NOMO-1 treated with dmso at 0.1 percent for 144 hours (cell line): ENCODE measurements around the gene SRRD.
"Not testable (repeated sequence)": the region's sequence is repeated elsewhere in the genome, so short reads cannot be mapped to it uniquely, and the experiment has no call there.

Experiments
- DNase-seq: peaks from one replicate; lab custom pipeline; 2025; ENCODE audit not compliant: unreplicated experiment; lab: John Stamatoyannopoulos, UW

SRRD gene

DNA sequence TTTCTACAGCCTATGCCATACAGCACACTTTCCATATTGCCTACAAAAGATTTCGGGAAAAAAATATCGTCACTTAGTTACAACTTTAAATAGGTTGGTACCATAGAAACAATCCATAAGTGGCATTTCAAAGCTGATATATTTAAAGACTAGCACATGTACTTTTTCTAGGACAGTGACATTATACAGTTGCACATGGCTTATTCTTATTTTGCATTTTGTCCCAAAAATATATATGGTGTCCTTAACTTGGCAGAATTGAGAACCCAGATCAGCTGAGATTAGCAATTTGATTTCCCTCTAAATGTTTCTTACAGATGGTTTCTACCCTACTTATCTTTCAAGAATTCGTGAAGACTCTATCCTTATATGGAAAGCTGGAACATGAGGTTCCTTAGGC lies 32.3 kb downstream of the SRRD start:
- no peak for DNase-seq

DNA sequence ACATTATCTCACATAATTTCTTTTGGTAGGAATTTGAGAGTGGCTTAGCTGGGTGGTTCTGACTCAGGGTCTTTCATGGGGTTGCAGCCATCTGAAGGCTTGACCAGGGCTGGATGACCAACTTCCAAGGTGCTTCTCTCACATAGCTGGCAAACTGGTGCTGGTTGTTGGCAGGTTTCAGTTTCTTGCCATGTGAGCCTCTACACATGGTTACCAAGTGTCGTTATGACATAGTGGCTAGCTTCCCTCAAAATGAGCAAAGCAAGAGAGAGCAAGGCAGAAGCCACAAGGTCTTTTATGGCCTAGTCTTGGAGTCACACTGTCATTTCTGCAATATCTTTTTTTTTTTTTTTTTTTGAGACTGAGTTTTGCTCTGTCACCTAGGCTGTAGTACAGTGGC lies 32.8 kb downstream of the SRRD start:
- no peak for DNase-seq

DNA sequence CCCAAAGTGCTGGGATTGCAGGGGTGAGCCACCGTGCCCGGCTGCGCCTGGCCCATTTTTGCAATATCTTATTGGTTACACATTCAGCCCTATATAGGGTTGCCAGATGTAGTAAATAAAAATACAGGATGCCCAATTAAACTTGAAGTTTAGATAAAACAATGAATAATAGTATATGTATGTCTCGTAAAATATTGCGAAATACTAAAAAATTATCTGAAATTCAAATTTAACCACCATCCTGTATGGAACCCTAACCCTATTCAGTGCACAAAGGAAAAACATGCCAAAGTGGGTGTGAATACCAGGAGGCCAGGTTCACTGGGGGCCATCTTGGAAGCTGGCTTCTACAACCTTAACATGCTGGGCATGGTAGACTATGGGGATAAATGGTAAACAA lies 33.8 kb downstream of the SRRD start:
- no peak for DNase-seq

DNA sequence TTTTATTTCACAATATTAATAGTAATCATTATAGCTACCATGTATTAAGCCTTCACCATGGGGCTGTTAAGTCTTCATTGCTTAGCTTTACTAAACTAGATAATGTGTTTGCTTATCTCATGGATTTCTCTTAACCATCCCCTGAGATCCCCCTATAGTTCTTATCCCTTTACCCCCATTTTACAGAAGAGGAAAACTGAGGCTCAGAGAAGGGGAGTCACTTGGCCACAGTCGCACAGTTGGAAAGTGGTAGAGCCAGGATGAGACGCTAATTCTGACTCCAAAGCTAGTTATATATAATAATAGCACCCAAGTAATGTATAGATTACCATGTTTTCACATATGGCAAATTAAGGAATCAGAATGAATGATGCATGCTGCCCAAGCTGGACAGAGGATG lies 38.3 kb downstream of the SRRD start:
- no peak for DNase-seq

DNA sequence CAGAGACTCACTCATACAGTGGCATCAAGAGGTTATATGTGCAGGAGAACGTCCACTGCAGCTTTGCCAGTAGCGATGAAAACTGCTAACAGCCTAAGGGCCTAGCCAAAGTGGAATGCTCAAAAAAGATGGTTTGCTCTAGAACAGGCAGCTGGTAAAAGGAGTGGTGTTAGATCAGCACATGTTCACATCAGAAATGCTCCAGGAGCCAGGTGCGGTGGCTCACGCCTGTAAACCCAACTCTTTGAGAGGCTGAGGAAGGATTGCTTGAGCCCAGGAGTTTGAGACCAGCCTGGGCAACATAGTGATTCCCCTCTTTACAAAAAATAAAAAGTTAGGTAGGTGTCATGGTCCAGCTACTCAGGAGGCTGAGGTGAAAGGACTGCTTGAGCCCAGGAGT lies 38.9 kb downstream of the SRRD start:
- DNase-seq = no peak

DNA sequence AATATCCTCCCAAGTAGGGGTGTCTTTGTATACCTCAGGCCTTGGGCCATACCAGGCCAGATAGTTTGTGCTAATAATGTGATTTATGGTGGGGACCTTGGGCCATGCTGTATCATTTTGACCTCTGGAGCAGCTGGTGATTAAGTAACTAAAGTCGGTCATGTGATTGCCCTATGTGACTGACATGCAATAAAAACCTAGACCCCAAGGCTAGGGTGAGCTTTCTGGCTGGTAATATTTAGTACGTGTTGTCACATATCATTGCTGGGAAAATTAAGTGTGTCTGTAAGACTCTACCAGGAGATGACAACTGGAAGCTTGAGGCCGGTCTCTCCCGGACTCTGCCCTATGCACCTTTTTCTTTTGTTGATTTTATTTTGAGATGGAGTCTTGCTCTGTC lies 41.2 kb downstream of the SRRD start:
- no peak for DNase-seq

DNA sequence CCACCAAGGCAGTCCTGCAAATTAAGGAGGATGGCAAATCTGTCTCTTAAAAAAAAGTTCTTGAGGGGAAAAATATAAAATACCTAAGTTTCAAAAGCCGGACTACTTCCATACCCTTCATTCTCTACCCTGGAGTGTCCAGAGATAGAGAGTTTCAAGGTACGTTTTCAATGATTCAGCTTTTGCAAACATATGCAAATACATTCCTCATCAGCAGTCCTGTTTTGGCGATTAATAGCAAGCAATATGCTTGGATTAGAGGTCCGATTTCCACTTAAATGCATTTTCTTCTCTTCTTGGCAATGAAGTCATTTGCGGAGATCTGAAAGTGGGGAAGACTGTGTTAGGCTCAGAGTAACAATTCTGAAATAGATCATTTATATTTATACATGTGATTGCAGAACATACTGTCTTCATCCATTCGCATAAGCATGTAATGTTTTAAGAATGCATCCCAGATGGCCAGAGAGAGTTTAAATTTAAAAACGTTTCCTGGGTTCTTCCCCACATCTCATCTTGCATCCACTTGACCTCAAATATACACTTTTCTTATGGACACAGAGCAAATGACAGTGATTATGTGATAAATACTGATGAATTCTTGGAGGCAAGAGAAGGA lies 42.4 kb downstream of the SRRD start:
- DNase-seq = no peak

DNA sequence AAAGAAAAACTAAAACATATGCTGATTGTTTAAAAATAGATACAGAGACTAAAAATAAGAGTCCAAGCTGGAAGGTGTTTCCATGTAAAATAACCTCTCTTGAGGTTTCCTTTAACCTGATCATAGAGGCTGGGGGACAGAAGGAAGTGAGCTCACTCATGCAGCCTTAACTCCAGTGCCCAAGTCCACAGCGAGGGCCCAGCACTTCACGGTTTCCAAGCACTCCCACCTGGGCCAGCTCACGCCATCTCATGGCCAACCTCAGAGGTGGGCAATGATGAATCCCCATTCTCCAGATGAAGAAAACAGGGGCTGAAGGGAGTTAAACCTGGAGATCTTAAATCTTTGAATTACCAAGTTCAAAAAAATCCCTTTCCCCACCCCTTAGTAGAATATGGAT lies 43.5 kb downstream of the SRRD start:
- DNase-seq = no peak

DNA sequence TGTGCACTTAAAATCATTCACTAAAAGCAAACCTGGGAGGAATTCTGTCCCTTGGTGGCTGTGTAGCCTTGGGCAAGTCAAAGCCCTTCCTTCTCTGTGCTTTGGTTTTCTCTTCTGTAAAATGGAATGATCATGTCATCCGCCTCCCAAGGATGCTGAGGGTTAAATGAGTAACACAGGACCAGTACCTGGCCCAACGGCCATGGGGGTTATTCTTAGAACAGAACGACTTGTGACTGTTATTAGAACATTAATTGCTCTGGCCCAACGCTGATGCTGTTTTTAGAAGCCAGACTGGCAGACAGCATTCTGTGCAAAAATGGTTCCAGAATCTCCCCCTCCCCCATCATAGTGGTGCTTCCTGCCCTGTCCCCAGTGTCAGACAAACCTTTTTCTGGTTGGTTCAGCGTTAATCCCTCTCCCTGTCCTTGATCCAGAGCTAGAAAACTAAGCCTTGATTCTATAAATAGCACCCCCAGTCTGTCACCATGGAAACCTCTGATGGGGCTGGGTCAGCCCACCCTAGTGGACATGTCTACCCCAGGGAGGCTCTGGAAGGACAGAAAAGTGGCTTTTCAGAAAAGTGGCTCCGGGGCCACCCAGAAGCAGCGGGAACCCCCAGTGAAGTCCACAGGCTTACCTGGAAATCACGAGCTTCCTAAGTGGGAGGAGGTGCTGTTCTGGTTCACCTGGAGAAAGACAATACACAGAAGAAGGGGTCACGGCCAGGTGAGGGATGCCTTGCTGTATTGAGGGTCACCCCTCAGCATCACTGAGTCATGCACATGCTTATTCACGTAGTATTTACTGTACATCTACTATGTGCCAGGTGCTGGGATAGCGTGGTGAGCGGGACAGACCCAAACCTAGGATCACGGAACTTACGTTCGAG lies 44.1 kb downstream of the SRRD start:
- no peak for DNase-seq

DNA sequence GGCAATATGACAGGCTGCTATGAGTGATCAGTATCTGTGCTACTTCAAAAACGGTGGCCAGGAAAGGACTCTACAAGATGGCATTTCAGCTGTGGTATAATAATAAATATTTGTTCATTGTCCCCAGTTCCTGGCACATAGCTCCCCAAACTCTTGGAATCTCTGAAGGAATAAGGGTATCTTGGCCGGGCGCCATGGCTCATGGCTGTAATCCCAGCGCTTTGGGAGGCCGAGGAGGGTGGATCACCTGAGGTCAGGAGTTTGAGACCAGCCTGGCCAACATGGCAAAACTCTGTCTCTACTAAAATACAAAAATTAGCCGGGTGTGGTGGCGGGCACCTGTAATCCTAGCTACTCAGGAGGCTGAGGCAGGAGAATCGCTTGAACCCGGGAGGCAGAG lies 44.8 kb downstream of the SRRD start:
- DNase-seq = not testable (repeated sequence)

DNA sequence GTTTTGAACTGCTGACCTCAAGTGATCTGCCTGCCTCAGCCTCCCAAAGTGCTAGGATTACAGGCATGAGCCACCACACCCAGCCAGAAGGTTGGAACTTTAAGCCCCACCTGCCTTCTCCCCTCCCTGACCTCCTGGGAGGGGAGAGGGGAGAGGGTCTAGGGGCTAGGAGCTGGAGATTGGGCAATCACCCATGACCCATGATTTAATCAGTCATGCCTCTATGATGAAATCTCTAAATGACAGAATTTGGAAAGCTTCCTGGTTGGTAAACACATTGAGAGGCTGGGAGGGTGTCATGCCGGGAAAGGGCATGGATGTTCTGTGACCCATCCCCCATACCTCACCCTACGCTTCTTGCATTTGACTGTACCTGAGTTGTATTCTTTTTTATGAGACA lies 45.7 kb downstream of the SRRD start:
- no peak for DNase-seq

DNA sequence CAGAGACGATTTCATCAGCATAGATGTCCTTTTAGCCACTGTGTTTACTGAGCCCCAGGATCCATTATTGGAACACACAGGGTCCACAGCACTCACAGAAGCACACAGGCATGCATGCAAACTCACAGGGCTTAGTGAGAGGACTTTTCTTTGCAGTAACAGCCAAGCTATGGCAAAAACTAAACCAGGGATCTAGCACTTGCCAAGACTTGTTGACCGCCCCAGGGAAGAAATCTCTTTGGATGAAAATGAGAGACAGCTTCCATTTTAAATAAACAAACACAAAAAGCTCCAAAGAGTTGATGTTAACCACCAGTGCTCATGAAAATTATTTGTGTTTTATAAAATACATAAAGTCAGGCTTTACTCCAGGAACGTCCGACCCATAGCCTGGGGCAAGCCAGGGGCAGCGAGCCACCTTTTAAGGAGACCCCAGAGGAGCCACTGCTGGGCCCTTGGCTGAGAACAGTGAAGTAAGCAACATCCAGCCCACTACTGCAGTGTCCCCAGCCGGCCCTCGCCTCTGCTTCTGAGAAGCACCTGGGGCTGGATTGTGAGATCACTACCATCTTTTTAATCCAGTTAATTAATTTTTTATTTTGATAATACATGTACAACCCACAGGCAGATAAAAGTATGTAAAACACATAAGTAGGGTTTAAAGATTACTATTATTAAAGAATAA lies 50.6 kb downstream of the SRRD start:
- no peak for DNase-seq

DNA sequence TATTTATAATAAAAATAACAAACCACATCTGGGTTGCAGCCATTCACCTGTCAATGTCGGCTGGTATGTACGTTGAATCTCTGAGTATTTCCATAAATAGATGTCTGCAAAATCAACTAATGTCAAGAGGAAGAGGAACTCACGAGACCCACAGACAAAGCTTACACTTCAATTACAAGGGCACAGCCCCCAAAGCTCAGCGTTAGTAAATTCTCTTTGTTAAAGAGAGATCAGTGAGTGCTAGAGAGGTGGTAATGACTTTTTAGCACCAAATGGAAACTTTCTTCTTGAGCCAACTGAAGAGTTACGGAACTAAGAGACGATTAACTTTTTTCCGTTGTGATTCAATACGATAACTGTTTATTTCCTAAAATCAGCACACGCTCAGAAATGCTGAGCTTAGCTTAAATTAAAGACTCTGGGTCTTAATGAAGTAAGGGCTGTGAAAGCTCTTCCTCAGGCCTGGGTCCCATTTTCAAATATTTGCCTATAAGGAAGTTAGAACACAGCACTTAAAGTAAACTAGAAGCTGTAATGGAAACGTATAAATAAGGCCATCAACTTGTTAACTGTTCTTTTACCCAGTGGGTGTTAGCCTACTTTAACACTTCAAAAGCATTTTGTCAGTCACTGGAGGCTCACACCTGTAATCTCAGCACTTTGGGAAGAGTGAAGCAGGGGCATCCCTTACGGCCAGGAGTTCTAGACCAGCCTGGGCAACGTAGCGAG lies 51.4 kb downstream of the SRRD start:
- DNase-seq = no peak

DNA sequence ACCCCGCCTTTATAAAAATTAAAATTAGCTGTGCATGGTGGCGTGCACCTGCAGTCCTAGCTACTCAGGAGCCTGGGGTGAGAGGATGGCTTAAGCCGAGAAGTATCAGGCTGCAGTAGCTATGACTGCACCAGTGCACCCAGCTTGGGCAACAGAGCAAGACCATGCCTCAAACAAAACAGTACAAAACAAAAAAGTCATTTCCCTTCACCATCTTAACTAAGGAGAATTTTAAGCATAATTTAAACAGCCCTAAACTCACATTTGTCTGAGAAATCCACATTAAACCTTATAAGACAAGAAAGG lies 51.9 kb downstream of the SRRD start:
- no peak for DNase-seq

DNA sequence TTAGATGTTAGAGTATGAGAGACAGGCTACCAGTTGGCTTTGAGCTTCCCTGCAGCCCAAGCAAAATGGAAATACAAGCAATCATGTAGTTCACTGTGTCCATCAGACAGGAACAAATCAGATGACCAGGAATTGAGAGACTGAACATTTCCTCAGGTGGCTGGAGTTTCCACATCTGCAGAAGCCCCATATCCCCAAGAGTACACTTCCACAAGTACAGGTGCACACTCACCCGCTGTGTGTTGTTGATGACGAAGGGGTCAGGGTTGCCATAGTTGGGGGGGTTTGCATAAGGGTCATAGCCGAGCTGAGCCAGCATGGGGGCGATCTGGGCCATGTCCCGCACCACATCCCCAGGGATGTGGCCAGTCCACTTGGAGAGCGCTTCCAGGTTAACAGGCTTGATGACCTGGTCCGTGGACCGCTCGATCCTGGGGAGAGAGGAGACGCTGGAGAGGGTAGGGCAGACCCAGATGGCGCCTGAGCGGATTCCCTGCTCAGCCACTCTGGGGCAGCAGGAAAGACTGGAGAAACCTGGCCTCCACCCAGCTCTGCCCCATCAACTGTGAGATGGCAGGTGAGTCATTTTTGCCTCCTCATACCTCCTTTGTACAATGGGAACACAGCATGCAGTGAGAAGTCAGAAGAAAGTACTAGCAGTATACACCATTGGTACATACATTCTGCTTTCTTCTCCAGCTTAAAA lies 52.5 kb downstream of the SRRD start:
- DNase-seq = no peak

DNA sequence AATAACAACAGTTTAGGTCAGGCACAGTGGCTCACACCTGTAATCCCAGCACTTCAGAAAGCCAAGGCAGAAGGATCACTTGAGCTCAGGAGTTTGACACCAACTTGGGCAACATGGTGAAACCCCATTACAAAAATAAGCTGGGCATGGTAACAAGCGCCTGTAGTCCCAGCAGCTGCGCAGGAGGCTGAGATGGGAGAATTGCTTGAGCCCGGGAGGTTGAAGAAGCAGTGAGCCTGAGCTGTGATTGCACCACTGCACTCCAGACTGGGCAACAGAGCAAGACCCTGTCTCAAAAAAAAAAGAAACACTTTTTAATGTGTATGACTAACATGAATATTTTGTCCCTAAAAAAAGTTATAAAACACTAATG lies 53.1 kb downstream of the SRRD start:
- no peak for DNase-seq

DNA sequence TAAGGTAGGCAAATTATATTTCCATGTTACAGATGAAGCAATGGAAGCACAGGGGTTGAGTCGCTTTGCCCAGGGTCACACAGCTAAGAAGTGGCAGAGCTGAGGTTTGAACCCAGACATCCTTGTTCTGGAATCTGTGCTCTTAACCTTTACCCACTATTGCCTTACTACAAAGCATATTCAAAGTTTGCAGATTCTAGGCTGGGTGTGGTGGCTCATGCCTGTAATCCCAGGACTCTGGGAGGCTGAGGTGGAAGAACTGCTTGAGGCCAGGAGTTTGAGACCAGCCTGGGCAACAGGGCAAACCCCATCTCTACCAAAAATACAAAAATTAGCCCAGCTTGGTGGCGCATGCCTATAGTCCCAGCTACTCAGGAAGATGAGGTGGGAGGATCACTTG lies 56.4 kb downstream of the SRRD start:
- DNase-seq = no peak

DNA sequence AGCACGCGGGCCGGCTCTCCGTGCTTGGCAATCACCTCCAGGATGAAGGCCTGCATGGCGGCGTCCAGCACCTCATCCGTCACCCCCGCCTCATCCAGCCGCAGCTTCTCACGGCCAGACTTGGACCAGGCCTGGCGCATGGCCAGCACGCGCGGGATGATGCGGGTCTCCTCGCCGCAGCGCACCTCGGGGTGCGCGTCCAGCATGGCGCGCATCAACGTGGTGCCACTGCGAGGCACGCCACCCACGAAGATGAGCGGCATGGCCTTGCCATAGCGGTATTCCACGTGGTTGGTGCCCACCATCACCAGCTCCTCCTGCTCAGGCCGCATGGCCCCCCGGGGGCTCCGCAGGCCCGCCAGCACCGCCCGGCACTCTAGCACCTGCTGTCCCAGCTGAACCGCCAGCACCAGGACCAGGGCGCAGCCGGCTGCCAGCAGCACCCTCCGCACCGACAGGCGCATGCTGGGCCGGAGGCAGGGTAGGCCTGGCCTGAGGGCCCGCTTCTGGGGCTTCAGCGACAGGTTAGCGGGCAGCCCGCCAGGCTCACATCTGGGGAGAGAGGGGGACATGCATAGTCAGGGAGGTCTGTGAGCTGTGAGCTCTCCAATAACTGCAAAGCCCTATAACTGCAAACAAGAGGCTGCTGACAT lies 57.6 kb downstream of the SRRD start:
- DNase-seq = no peak

DNA sequence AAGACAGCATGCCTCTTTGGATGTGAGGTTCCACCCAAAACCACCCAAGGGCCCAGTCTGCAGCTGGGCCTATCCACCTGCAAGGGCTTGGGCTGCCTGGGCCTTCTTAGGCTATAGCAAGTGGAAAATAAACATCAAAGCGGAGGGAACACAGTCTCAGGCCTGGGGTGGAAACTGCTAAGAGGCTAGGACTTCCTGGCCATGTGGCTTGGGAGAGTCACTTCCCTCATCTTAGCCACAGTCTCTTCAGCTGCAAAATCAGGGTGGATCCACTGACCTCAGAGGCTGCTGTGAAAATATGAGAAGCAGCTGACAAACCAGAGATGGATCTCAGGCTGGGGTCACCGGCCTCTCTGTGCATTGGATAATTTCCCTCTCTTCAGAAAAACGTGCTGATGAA lies 59.2 kb downstream of the SRRD start:
- no peak for DNase-seq
